Astrocyte of the cerebellum (primary cell): ENCODE data around the gene SCN10A.

ENCODE experiments used
- DNase-seq: peaks from one replicate; pipeline ENCODE4 v3.0.0-alpha.2; 2011; ENCODE audit warnings: low read depth
- H3K4me3 ChIP-seq: 2 replicates; pipeline ENCODE4 v1.5.1; 2011; ENCODE audit warnings: mild to moderate bottlenecking, low read depth, low read length, moderate library complexity
- CTCF ChIP-seq: IDR thresholded peaks from 2 replicates; pipeline ENCODE4 v1.5.1; 2012; ENCODE audit warnings: low read length, low read depth, moderate library complexity, mild to moderate bottlenecking; ENCODE audit errors: missing control alignments
- in situ Hi-C: cut with HindIII; loops from 2 replicates; pipeline ENCODE4 v1.10.0; 2017; ENCODE audit warnings: low sequenced_read_pairs

SCN10A gene

DNA sequence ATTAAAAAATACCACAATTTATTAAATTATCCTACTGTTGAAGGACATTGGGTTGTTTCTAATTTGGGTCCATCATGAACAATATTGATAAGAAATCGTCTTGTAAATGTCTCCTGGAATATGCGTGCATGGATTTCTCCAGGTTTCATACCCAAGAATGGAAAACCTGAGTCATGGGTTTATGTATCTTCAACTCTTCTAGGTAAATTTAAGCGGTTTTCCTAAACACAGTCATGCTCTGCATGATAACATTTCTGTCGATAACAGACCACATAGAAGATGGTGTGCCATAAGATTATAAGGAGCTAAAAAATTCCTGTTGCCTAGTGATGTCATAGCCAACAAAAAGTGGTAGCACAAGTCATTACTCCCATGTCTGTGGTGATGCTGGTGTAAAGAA, 126.7 kb downstream of the SCN10A start:
- no peak for DNase-seq
- in situ Hi-C loops, result no loop called here
- no peak for TF ChIP-seq CTCF
- no peak overlapping the region for H3K4me3 ChIP-seq

DNA sequence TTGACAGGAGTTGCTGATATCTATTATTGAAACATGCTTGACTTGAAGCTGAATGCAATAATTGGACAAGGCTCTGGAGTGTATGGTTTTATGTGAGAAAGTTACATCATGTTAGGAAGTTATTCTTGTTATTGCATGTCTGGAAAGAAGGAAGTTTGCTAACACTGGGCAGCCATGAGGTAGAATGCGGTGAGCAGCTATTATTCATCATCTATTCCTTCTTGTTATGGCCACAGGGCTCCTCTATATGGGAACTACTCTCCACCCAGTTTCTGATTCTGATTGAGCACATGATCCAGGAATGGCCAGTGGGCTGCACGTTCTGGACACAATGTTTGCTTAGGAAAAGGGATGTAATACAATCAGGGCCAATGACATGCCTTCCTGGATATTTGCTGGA, 128.7 kb downstream of the SCN10A start:
- H3K4me3 ChIP-seq, result no peak overlapping the region
- in situ Hi-C loops, result no loop called here
- TF ChIP-seq CTCF, result no peak
- no peak for DNase-seq

GRCh38 chr3:38684546-38684945, 131.5 kb downstream of the SCN10A start:
- no peak for DNase-seq
- in situ Hi-C loops, result no loop called here
- no peak for TF ChIP-seq CTCF
- no peak overlapping the region for H3K4me3 ChIP-seq

GRCh38 chr3:38669668-38670067, 146.3 kb downstream of the SCN10A start:
- no peak overlapping the region for H3K4me3 ChIP-seq
- no peak for TF ChIP-seq CTCF
- in situ Hi-C loops, result loop anchor here (5.0 kb wide), 1 partner anchor 57 kb away; no protein-coding TSS in a partner anchor

DNA sequence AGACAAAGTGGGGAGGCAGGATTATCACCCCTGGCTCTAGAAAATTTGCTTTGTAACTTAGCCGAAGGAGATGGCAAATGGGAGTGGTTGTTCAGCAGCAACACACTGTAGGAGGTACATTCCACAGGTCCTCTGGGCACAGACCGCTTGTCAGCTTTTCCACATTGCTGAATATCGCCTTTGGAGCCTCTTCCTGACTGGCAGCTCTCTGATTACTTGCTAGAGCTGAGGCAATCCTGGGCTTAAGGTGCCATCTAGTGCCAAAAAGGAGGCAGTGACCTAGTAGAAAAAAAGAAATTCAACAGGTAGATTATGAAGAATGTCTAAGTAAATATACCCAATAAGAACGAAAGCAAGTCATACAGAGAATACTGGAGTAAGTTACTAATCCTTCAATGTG, 153.5 kb downstream of the SCN10A start:
- H3K4me3 ChIP-seq, result no peak overlapping the region
- no peak for DNase-seq
- in situ Hi-C loops, result no loop called here
- peak; percentile 53 for TF ChIP-seq CTCF

More at GRCh38 chr3:38669668-38670067, 146.3 kb downstream of the SCN10A start:
- no peak for DNase-seq

DNA sequence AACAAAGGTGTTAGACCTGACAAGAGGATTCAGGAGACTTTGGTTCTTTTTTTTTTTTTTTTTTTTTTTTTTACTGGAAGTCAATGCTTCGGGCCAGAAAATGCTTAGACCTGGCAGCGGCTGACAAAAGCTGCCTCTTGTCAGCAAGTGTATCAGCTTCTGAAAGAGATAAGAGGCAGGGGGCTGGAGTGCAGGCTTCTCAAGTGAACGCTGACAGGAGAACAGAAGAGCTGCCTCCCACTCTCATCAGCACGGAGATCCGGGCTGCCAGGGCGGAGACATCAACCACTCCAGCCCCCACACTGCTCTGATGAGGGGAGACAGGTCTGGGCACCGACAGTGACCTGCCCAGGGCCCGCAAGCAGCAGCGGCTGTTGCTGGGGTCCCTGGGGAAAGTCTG, 157.2 kb downstream of the SCN10A start:
- no peak overlapping the region for H3K4me3 ChIP-seq
- in situ Hi-C loops, result no loop called here
- no peak for TF ChIP-seq CTCF
- DNase-seq, result no peak

DNA sequence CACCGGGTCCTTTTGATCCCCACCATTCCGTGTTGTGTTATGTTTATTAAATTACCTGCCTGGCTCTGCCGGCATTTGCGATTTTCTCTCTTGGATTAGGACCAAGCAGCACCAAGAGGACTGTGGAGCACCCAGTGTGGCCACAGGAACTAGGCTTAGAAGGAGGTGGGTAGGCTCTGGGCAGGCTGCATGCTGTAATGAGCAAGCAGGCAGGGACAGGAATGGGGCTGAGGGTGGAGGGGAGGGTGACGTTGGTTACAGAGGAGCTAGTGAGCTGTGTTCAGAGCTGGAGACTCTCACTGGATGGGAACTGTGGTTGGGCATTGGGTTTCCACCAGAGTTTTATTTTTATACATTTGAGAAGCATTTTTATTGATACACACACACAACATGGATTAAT, 158.6 kb downstream of the SCN10A start:
- DNase-seq, result no peak
- no peak for TF ChIP-seq CTCF
- no peak overlapping the region for H3K4me3 ChIP-seq
- in situ Hi-C loops, result no loop called here
